ENCODE results near the gene WTAP. TPM values are rescaled to one million over a fixed set of nuclear protein-coding genes. Genes with fewer than 3 reads are reported as not detected.
A peak's percentile ranks its signal among the peaks of the same experiment; 100 is the strongest.

The WTAP gene
- total and polyA plus RNA-seq, 5 donors from 2014 or later = 145 to 177 (median 150) TPM

- no peak overlapping the region for H3K27ac ChIP-seq (ENCODE audit: insufficient read depth, low read length, poor library complexity, severe bottlenecking)
- Mint-ChIP-seq H3K27ac (peak overlapping the region in 2 of 3 donors; percentile 32 to 51), H3K36me3 (peaks cover 39% of the 10 kb centered on the region), H3K4me1 (peaks cover 6 to 16% (median 10%) of the 10 kb centered on the region in 4 donors), H3K27me3 (no peaks in the 10 kb centered on the region), H3K4me3 (no peak overlapping the region), H3K9me3 (no peaks in the 10 kb centered on the region)
- peaks cover 91% of the 10 kb centered on the region for H3K36me3 ChIP-seq (ENCODE audit: control insufficient read depth, insufficient read depth, low read length)
- no peaks in the 10 kb centered on the region for H3K27me3 ChIP-seq (ENCODE audit: control insufficient read depth, insufficient read depth, low read length)
- H3K4me1 ChIP-seq (ENCODE audit: control insufficient read depth, insufficient read depth, low read length, poor library complexity, severe bottlenecking) = no peaks in the 10 kb centered on the region
- ATAC-seq (ENCODE audit: low read depth in 2 of 2) (no peak), DNase-seq (no peak)
- H3K4me3 ChIP-seq (ENCODE audit: low read depth, low read length) = no peak overlapping the region
- no peaks in the 10 kb centered on the region for H3K9me3 ChIP-seq (ENCODE audit: control insufficient read depth in 2 of 2, low read length in 2 of 2)
These were observed 24.1 kb downstream of the WTAP start for GRCh38 chr6:159751448-159751847.

- Histone ChIP-seq H3K36me3 (ENCODE audit: control insufficient read depth, insufficient read depth, low read length) (peaks cover 85% of the 10 kb centered on the region), H3K4me3 (ENCODE audit: low read depth, low read length) (no peak overlapping the region), H3K4me1 (ENCODE audit: control insufficient read depth, insufficient read depth, low read length, poor library complexity, severe bottlenecking) (no peaks in the 10 kb centered on the region), H3K9me3 (ENCODE audit: control insufficient read depth in 2 of 2, low read length in 2 of 2) (no peaks in the 10 kb centered on the region), H3K27ac (ENCODE audit: insufficient read depth, low read length, poor library complexity, severe bottlenecking) (peak overlapping the region; percentile 19), H3K27me3 (ENCODE audit: control insufficient read depth, insufficient read depth, low read length) (no peaks in the 10 kb centered on the region)
- peaks cover 41% of the 10 kb centered on the region for H3K36me3 Mint-ChIP-seq
- no peaks in the 10 kb centered on the region for H3K9me3 Mint-ChIP-seq
- peak overlapping the region in 2 of 3 donors; percentile 23 to 51 for H3K27ac Mint-ChIP-seq
- ATAC-seq (ENCODE audit: low read depth in 2 of 2) (no peak), DNase-seq (no peak)
- H3K4me1 Mint-ChIP-seq = peaks cover 6 to 11% (median 9%) of the 10 kb centered on the region in 4 donors
- H3K27me3 Mint-ChIP-seq = no peaks in the 10 kb centered on the region
- H3K4me3 Mint-ChIP-seq = no peak overlapping the region
These were observed 26.0 kb downstream of the WTAP start for GRCh38 chr6:159753081-159753872.

GRCh38 chr6:159754401-159754800, 27.1 kb downstream of the WTAP start:
- Mint-ChIP-seq H3K36me3 (peaks cover 38% of the 10 kb centered on the region), H3K4me1 (peaks cover 6 to 14% (median 11%) of the 10 kb centered on the region in 4 donors), H3K27ac (no peak overlapping the region), H3K9me3 (no peaks in the 10 kb centered on the region), H3K27me3 (no peaks in the 10 kb centered on the region), H3K4me3 (no peak overlapping the region)
- Histone ChIP-seq H3K36me3 (ENCODE audit: control insufficient read depth, insufficient read depth, low read length) (peaks cover 77% of the 10 kb centered on the region), H3K27ac (ENCODE audit: insufficient read depth, low read length, poor library complexity, severe bottlenecking) (no peak overlapping the region), H3K4me1 (ENCODE audit: control insufficient read depth, insufficient read depth, low read length, poor library complexity, severe bottlenecking) (no peaks in the 10 kb centered on the region), H3K9me3 (ENCODE audit: control insufficient read depth in 2 of 2, low read length in 2 of 2) (no peaks in the 10 kb centered on the region), H3K27me3 (ENCODE audit: control insufficient read depth, insufficient read depth, low read length) (no peaks in the 10 kb centered on the region), H3K4me3 (ENCODE audit: low read depth, low read length) (no peak overlapping the region)
- no peak for DNase-seq
- ATAC-seq (ENCODE audit: low read depth in 2 of 2) = no peak

GRCh38 chr6:159754959-159755914, 27.9 kb downstream of the WTAP start:
- no peaks in the 10 kb centered on the region for H3K27me3 Mint-ChIP-seq
- H3K36me3 ChIP-seq (ENCODE audit: control insufficient read depth, insufficient read depth, low read length) = peaks cover 69% of the 10 kb centered on the region
- DNase-seq (no peak), ATAC-seq (ENCODE audit: low read depth in 2 of 2) (peak in 1 of 2 donors; percentile 20)
- H3K4me1 ChIP-seq (ENCODE audit: control insufficient read depth, insufficient read depth, low read length, poor library complexity, severe bottlenecking) = no peaks in the 10 kb centered on the region
- no peaks in the 10 kb centered on the region for H3K27me3 ChIP-seq (ENCODE audit: control insufficient read depth, insufficient read depth, low read length)
- peak overlapping the region in 1 of 4 donors; percentile 43 for H3K4me3 Mint-ChIP-seq
- peaks cover 33% of the 10 kb centered on the region for H3K36me3 Mint-ChIP-seq
- H3K4me1 Mint-ChIP-seq = peaks cover 11 to 18% (median 14%) of the 10 kb centered on the region in 4 donors
- peak overlapping the region in 1 of 3 donors; percentile 7 for H3K27ac Mint-ChIP-seq
- no peak overlapping the region for H3K4me3 ChIP-seq (ENCODE audit: low read depth, low read length)
- H3K27ac ChIP-seq (ENCODE audit: insufficient read depth, low read length, poor library complexity, severe bottlenecking) = no peak overlapping the region
- H3K9me3 ChIP-seq (ENCODE audit: control insufficient read depth in 2 of 2, low read length in 2 of 2) = no peaks in the 10 kb centered on the region
- H3K9me3 Mint-ChIP-seq = peaks cover 0 to 2% (median 0%) of the 10 kb centered on the region in 7 donors

- Mint-ChIP-seq H3K27ac (no peak overlapping the region), H3K36me3 (peaks cover 33% of the 10 kb centered on the region), H3K27me3 (no peaks in the 10 kb centered on the region), H3K4me1 (peaks cover 17 to 28% (median 26%) of the 10 kb centered on the region in 4 donors), H3K9me3 (peaks cover 0 to 2% (median 0%) of the 10 kb centered on the region in 7 donors), H3K4me3 (peak overlapping the region in 1 of 4 donors; percentile 38)
- Histone ChIP-seq H3K9me3 (ENCODE audit: control insufficient read depth in 2 of 2, low read length in 2 of 2) (no peaks in the 10 kb centered on the region), H3K27ac (ENCODE audit: insufficient read depth, low read length, poor library complexity, severe bottlenecking) (no peak overlapping the region), H3K36me3 (ENCODE audit: control insufficient read depth, insufficient read depth, low read length) (peaks cover 56% of the 10 kb centered on the region), H3K4me1 (ENCODE audit: control insufficient read depth, insufficient read depth, low read length, poor library complexity, severe bottlenecking) (peaks cover 6% of the 10 kb centered on the region), H3K27me3 (ENCODE audit: control insufficient read depth, insufficient read depth, low read length) (no peaks in the 10 kb centered on the region), H3K4me3 (ENCODE audit: low read depth, low read length) (no peak overlapping the region)
- ATAC-seq (ENCODE audit: low read depth in 2 of 2) = no peak
- DNase-seq = no peak
These were observed 29.2 kb downstream of the WTAP start for GRCh38 chr6:159756508-159756907.

- no peaks in the 10 kb centered on the region for H3K27me3 ChIP-seq (ENCODE audit: control insufficient read depth, insufficient read depth, low read length)
- no peak overlapping the region for H3K4me3 ChIP-seq (ENCODE audit: low read depth, low read length)
- H3K9me3 ChIP-seq (ENCODE audit: control insufficient read depth in 2 of 2, low read length in 2 of 2) = no peaks in the 10 kb centered on the region
- H3K36me3 Mint-ChIP-seq = peaks cover 29% of the 10 kb centered on the region
- peaks cover 0 to 3% (median 0%) of the 10 kb centered on the region in 7 donors for H3K9me3 Mint-ChIP-seq
- peaks cover 38% of the 10 kb centered on the region for H3K36me3 ChIP-seq (ENCODE audit: control insufficient read depth, insufficient read depth, low read length)
- DNase-seq = no peak
- peak overlapping the region in 2 of 4 donors; percentile 61 to 62 for H3K4me3 Mint-ChIP-seq
- ATAC-seq (ENCODE audit: low read depth in 2 of 2) = no peak
- H3K27ac ChIP-seq (ENCODE audit: insufficient read depth, low read length, poor library complexity, severe bottlenecking) = no peak overlapping the region
- H3K27me3 Mint-ChIP-seq = no peaks in the 10 kb centered on the region
- H3K4me1 ChIP-seq (ENCODE audit: control insufficient read depth, insufficient read depth, low read length, poor library complexity, severe bottlenecking) = peaks cover 16% of the 10 kb centered on the region
- peaks cover 14 to 36% (median 33%) of the 10 kb centered on the region in 4 donors for H3K4me1 Mint-ChIP-seq
- H3K27ac Mint-ChIP-seq = peak overlapping the region in 1 of 3 donors; percentile 41
These were observed 31.0 kb downstream of the WTAP start for GRCh38 chr6:159758031-159759001.

GRCh38 chr6:159759645-159760044, 32.3 kb downstream of the WTAP start:
- no peak for ATAC-seq (ENCODE audit: low read depth in 2 of 2)
- Mint-ChIP-seq H3K4me3 (peak overlapping the region; percentile 58 to 97 (median 70)), H3K4me1 (peaks cover 12 to 40% (median 33%) of the 10 kb centered on the region in 4 donors), H3K36me3 (peaks cover 26% of the 10 kb centered on the region), H3K27me3 (no peaks in the 10 kb centered on the region), H3K9me3 (peaks cover 0 to 3% (median 0%) of the 10 kb centered on the region in 7 donors), H3K27ac (peak overlapping the region; percentile 6 to 31 (median 7))
- Histone ChIP-seq H3K4me1 (ENCODE audit: control insufficient read depth, insufficient read depth, low read length, poor library complexity, severe bottlenecking) (peaks cover 16% of the 10 kb centered on the region), H3K27me3 (ENCODE audit: control insufficient read depth, insufficient read depth, low read length) (no peaks in the 10 kb centered on the region), H3K27ac (ENCODE audit: insufficient read depth, low read length, poor library complexity, severe bottlenecking) (peak overlapping the region; percentile 98), H3K9me3 (ENCODE audit: control insufficient read depth in 2 of 2, low read length in 2 of 2) (no peaks in the 10 kb centered on the region), H3K36me3 (ENCODE audit: control insufficient read depth, insufficient read depth, low read length) (peaks cover 29% of the 10 kb centered on the region), H3K4me3 (ENCODE audit: low read depth, low read length) (no peak overlapping the region)
- DNase-seq = no peak

Data from CD4-positive, CD25-positive, alpha-beta regulatory T cell (primary cell).